ENCODE data around the gene SPTLC3. TPM values are rescaled to one million over a fixed set of nuclear protein-coding genes. Genes with fewer than 3 reads are reported as not detected.

SPTLC3 gene
- total and polyA plus RNA-seq, 2 of the 13 experiments (the other 11 are each of a cell fraction or from before 2014, with no cell fraction given), result 20.5 to 95.6 TPM

DNA sequence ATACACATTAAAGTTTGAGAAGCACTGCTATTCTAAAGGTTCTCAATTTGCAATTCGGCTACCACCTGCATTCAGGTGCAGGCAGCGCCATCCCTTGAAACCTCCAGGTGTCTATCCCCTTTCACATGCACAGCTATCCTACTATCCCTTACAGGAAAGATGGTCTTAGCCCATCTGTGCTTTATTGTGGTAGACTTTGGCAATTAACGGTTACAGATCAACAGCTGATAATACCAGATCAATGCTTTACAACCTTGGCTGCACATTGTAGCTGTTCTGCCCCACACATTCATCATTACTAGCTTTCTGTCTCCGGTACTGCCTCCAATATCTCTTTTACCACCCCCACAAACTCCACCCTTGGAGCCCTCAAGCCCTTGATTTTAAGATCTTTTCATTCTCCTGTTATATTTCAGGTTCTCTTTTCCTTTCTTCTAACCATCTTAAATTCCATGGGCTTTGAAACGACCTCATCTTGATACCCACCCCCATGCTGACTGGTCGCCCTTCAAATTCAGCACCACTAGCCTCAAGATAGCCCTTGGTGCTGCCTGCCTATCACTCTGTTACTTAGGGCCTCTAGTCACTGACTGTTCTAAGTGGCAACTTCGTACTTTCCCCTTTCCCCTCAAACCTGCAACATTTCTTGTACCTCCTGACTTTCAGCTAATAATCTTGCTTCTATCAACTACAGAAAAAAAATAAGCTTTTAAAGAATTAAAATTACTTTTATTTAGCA lies 50.8 kb downstream of the SPTLC3 start (continued):
- TF ChIP-seq, protein P1, sequence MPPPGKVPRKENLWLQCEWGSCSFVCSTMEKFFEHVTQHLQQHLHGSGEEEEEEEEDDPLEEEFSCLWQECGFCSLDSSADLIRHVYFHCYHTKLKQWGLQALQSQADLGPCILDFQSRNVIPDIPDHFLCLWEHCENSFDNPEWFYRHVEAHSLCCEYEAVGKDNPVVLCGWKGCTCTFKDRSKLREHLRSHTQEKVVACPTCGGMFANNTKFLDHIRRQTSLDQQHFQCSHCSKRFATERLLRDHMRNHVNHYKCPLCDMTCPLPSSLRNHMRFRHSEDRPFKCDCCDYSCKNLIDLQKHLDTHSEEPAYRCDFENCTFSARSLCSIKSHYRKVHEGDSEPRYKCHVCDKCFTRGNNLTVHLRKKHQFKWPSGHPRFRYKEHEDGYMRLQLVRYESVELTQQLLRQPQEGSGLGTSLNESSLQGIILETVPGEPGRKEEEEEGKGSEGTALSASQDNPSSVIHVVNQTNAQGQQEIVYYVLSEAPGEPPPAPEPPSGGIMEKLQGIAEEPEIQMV (CRISPR knock-in tag; IDR thresholded peaks at IDR 0.05; ENCODE audit: low read depth), result no peak
- TF ChIP-seq SYNCRIP (IDR thresholded peaks at IDR 0.05; ENCODE audit: insufficient read depth, low read depth, low read length) (no peak), KAT7 (CRISPR knock-in tag; IDR thresholded peaks at IDR 0.05; ENCODE audit: borderline replicate concordance) (no peak), ZBTB38 (CRISPR knock-in tag; IDR thresholded peaks at IDR 0.05) (no peak), ZFY (CRISPR knock-in tag; IDR thresholded peaks at IDR 0.05) (no peak), ZNF460 (CRISPR knock-in tag; IDR thresholded peaks at IDR 0.05; ENCODE audit: borderline replicate concordance) (no peak), CHCHD3 (CRISPR knock-in tag; IDR thresholded peaks at IDR 0.05) (no peak), SIX1 (CRISPR knock-in tag; IDR thresholded peaks at IDR 0.05; ENCODE audit: borderline replicate concordance) (no peak), IKZF4 (CRISPR knock-in tag; IDR thresholded peaks at IDR 0.05; ENCODE audit: borderline replicate concordance, low read depth, not compliant biosample characterization) (peak; percentile 72), ZNF546 (CRISPR knock-in tag; conservative IDR thresholded peaks at IDR 0.05) (0 out of 2 replicates have a peak, but pooled peaks have one; percentile 5), ATAD3A (CRISPR knock-in tag; IDR thresholded peaks at IDR 0.05) (no peak), RXRA (CRISPR knock-in tag; IDR thresholded peaks at IDR 0.05) (no peak), ZBTB20 (CRISPR knock-in tag; IDR thresholded peaks at IDR 0.05; ENCODE audit: borderline replicate concordance, low read depth) (no peak), ZBTB3 (CRISPR knock-in tag; IDR thresholded peaks at IDR 0.05; ENCODE audit: borderline replicate concordance, low read depth) (no peak), CEBPB (IDR thresholded peaks at IDR 0.05; ENCODE audit: borderline replicate concordance, low read depth, low read length) (no peak), SMYD3 (CRISPR knock-in tag; IDR thresholded peaks at IDR 0.05) (no peak)
- TF ChIP-seq, protein P2, sequence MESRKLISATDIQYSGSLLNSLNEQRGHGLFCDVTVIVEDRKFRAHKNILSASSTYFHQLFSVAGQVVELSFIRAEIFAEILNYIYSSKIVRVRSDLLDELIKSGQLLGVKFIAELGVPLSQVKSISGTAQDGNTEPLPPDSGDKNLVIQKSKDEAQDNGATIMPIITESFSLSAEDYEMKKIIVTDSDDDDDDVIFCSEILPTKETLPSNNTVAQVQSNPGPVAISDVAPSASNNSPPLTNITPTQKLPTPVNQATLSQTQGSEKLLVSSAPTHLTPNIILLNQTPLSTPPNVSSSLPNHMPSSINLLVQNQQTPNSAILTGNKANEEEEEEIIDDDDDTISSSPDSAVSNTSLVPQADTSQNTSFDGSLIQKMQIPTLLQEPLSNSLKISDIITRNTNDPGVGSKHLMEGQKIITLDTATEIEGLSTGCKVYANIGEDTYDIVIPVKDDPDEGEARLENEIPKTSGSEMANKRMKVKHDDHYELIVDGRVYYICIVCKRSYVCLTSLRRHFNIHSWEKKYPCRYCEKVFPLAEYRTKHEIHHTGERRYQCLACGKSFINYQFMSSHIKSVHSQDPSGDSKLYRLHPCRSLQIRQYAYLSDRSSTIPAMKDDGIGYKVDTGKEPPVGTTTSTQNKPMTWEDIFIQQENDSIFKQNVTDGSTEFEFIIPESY (CRISPR knock-in tag; IDR thresholded peaks at IDR 0.05), result 0 out of 2 replicates have a peak, but pooled peaks have one; percentile 26
- TF ChIP-seq, protein P3, sequence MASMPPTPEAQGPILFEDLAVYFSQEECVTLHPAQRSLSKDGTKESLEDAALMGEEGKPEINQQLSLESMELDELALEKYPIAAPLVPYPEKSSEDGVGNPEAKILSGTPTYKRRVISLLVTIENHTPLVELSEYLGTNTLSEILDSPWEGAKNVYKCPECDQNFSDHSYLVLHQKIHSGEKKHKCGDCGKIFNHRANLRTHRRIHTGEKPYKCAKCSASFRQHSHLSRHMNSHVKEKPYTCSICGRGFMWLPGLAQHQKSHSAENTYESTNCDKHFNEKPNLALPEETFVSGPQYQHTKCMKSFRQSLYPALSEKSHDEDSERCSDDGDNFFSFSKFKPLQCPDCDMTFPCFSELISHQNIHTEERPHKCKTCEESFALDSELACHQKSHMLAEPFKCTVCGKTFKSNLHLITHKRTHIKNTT (CRISPR knock-in tag; IDR thresholded peaks at IDR 0.05), result no peak
- TF ChIP-seq, protein P4, sequence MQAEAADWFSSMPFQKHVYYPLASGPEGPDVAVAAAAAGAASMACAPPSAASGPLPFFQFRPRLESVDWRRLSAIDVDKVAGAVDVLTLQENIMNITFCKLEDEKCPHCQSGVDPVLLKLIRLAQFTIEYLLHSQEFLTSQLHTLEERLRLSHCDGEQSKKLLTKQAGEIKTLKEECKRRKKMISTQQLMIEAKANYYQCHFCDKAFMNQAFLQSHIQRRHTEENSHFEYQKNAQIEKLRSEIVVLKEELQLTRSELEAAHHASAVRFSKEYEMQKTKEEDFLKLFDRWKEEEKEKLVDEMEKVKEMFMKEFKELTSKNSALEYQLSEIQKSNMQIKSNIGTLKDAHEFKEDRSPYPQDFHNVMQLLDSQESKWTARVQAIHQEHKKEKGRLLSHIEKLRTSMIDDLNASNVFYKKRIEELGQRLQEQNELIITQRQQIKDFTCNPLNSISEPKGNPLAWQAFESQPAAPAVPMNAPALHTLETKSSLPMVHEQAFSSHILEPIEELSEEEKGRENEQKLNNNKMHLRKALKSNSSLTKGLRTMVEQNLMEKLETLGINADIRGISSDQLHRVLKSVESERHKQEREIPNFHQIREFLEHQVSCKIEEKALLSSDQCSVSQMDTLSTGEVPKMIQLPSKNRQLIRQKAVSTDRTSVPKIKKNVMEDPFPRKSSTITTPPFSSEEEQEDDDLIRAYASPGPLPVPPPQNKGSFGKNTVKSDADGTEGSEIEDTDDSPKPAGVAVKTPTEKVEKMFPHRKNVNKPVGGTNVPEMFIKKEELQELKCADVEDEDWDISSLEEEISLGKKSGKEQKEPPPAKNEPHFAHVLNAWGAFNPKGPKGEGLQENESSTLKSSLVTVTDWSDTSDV (CRISPR knock-in tag; IDR thresholded peaks at IDR 0.05), result no peak
- TF ChIP-seq, protein P5, sequence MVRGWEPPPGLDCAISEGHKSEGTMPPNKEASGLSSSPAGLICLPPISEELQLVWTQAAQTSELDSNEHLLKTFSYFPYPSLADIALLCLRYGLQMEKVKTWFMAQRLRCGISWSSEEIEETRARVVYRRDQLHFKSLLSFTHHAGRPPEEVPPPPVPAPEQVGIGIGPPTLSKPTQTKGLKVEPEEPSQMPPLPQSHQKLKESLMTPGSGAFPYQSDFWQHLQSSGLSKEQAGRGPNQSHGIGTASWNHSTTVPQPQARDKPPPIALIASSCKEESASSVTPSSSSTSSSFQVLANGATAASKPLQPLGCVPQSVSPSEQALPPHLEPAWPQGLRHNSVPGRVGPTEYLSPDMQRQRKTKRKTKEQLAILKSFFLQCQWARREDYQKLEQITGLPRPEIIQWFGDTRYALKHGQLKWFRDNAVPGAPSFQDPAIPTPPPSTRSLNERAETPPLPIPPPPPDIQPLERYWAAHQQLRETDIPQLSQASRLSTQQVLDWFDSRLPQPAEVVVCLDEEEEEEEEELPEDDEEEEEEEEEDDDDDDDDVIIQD (CRISPR knock-in tag; IDR thresholded peaks at IDR 0.05; ENCODE audit: low read depth), result no peak
